ENCODE measurements around the gene KCNB1.

GRCh38 chr20:49316704-49317103, 165.8 kb downstream of the KCNB1 start:
- TF ChIP-seq, protein P1, sequence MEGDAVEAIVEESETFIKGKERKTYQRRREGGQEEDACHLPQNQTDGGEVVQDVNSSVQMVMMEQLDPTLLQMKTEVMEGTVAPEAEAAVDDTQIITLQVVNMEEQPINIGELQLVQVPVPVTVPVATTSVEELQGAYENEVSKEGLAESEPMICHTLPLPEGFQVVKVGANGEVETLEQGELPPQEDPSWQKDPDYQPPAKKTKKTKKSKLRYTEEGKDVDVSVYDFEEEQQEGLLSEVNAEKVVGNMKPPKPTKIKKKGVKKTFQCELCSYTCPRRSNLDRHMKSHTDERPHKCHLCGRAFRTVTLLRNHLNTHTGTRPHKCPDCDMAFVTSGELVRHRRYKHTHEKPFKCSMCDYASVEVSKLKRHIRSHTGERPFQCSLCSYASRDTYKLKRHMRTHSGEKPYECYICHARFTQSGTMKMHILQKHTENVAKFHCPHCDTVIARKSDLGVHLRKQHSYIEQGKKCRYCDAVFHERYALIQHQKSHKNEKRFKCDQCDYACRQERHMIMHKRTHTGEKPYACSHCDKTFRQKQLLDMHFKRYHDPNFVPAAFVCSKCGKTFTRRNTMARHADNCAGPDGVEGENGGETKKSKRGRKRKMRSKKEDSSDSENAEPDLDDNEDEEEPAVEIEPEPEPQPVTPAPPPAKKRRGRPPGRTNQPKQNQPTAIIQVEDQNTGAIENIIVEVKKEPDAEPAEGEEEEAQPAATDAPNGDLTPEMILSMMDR (IDR thresholded peaks at IDR 0.05; ENCODE audit: insufficient read depth, low read length), result no peak
- TF ChIP-seq POLR2AphosphoS5 (IDR thresholded peaks at IDR 0.05; ENCODE audit: low read depth) (no peak), GABPA (IDR thresholded peaks at IDR 0.05; ENCODE audit: low read depth) (no peak), REST (IDR thresholded peaks at IDR 0.05; ENCODE audit: insufficient replicate concordance, low read depth) (no peak)

Data from HL-60 (cell line).